Measurements from ENCODE around the gene MPZL3. TPM values are rescaled to one million over a fixed set of nuclear protein-coding genes. Genes with fewer than 3 reads are reported as not detected.
A peak's percentile ranks its signal among the peaks of the same experiment; 100 is the strongest.

The MPZL3 gene
- total and polyA plus RNA-seq, 2 experiments from 2014 or later, result 10.2 to 20.6 TPM

DNA sequence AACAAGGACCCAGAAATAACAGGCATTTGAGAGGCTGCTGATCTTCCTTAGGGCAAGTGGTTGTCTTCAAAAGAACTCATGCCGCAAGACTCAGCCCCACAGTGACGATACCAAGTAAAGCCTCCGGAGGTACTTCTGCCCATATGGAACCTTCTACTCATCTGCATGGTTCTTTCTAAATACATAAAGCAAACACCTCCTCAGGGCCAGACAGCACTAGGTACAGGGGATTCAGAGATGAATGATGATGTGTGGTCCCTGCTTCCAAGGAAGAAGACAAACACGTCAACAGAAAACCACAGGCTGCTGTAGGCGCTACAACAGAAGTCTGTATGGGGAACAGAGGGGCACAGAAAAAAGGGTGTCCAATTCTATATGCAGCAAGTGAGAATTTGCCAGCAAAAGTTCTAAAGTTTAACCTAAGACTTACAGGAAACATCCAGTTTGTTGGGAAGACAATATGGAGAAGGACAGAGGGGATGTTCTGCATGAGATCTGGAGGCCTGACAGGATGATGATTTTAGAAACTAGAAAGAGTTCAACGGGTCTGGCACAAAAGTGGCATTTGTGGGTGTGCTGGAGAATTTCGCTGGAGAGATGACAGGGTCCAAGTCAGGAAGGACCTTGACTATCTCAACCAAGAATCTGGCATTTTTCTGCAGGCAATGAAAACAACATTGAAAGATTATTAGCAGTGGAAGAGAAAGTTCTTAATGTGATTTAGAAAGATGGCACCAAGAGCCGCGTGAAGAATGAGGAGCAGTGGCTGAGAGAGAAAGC lies 51.1 kb downstream of the MPZL3 start:
- Histone ChIP-seq H3K4me3 (no peak overlapping the region), H3K9me2 (replicated peaks; ENCODE audit: insufficient read depth) (no peaks in the 10 kb centered on the region), H3K36me3 (replicated peaks; ENCODE audit: insufficient read depth, low read depth) (no peaks in the 10 kb centered on the region), H3K27me3 (no peaks in the 10 kb centered on the region), H2AFZ (no peak overlapping the region), H3K79me2 (no peaks in the 10 kb centered on the region), H3K4me2 (no peak overlapping the region), H3K27ac (peak overlapping the region; percentile 98), H3K9me3 (ENCODE audit: low read depth) (no peaks in the 10 kb centered on the region), H4K20me1 (ENCODE audit: insufficient read depth, poor library complexity, severe bottlenecking) (no peaks in the 10 kb centered on the region), H3K4me1 (ENCODE audit: insufficient read depth) (peaks cover 28% of the 10 kb centered on the region)
- TF ChIP-seq, protein P1, sequence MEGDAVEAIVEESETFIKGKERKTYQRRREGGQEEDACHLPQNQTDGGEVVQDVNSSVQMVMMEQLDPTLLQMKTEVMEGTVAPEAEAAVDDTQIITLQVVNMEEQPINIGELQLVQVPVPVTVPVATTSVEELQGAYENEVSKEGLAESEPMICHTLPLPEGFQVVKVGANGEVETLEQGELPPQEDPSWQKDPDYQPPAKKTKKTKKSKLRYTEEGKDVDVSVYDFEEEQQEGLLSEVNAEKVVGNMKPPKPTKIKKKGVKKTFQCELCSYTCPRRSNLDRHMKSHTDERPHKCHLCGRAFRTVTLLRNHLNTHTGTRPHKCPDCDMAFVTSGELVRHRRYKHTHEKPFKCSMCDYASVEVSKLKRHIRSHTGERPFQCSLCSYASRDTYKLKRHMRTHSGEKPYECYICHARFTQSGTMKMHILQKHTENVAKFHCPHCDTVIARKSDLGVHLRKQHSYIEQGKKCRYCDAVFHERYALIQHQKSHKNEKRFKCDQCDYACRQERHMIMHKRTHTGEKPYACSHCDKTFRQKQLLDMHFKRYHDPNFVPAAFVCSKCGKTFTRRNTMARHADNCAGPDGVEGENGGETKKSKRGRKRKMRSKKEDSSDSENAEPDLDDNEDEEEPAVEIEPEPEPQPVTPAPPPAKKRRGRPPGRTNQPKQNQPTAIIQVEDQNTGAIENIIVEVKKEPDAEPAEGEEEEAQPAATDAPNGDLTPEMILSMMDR (IDR thresholded peaks at IDR 0.05; ENCODE audit: poor library complexity), result no peak
- TF ChIP-seq EZH2 (IDR thresholded peaks at IDR 0.05; ENCODE audit: borderline replicate concordance) (no peak), EZH2phosphoT487 (IDR thresholded peaks at IDR 0.05; ENCODE audit: low read depth, severe bottlenecking, unreplicated experiment) (no peak)
- WGBS (ENCODE audit: low lambda C conversion rate, missing lambda C conversion rate), result 92% methylated on average over 9 of the region's 9 CpGs
- DNase-seq (ENCODE audit: low spot score), result no peak

DNA sequence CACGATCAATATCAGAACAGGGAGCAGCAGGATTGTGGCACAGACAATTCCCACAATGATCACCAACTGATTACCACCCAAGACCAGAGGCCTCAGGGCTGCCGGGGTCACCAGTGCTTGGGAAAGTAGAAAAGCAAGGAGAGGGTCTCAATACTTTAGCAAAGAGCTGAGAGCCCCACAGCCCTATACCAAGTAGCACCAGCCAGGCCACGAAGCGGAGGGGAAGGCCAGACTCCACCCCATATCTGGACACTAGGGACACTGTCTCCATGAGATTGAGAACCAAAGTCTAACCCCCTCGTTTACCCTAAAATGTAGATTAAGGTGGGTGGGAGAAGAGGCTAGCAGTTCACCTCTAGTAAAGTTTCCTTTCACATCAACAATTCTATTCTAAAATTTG lies 51.7 kb downstream of the MPZL3 start:
- Histone ChIP-seq H3K27ac (no peak overlapping the region), H3K9me3 (ENCODE audit: low read depth) (no peaks in the 10 kb centered on the region), H3K4me3 (no peak overlapping the region), H3K79me2 (no peaks in the 10 kb centered on the region), H3K36me3 (replicated peaks; ENCODE audit: insufficient read depth, low read depth) (no peaks in the 10 kb centered on the region), H3K27me3 (no peaks in the 10 kb centered on the region), H3K4me1 (ENCODE audit: insufficient read depth) (peaks cover 33% of the 10 kb centered on the region), H2AFZ (no peak overlapping the region), H4K20me1 (ENCODE audit: insufficient read depth, poor library complexity, severe bottlenecking) (no peaks in the 10 kb centered on the region), H3K9me2 (replicated peaks; ENCODE audit: insufficient read depth) (no peaks in the 10 kb centered on the region), H3K4me2 (no peak overlapping the region)
- DNase-seq (ENCODE audit: low spot score), result no peak
- TF ChIP-seq EZH2phosphoT487 (IDR thresholded peaks at IDR 0.05; ENCODE audit: low read depth, severe bottlenecking, unreplicated experiment), result no peak
- TF ChIP-seq, protein P1 (IDR thresholded peaks at IDR 0.05; ENCODE audit: poor library complexity), result no peak
- no peak for TF ChIP-seq EZH2 (IDR thresholded peaks at IDR 0.05; ENCODE audit: borderline replicate concordance)
- 91% methylated on average over 5 of the region's 5 CpGs for WGBS (ENCODE audit: low lambda C conversion rate, missing lambda C conversion rate)

DNA sequence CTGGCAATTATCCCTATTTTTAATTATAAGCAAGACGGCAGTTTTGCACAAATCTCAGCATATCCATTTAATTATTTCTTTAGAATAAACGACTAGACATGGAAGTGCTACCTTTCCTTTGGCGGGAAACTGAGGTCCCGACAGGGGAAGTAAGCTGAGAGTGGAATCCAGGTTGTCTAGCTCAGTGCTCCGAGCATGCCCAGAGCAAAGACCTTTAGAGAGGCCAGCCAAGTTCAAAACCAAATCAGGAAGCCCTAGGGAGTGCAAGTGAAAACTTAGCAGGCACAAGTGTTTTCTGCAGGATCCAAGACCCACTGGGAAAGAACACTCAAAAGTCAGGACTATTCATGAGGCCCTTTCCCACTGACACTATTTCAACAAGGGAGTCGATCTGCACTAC lies 53.0 kb downstream of the MPZL3 start:
- Histone ChIP-seq H3K4me1 (ENCODE audit: insufficient read depth) (peaks cover 44% of the 10 kb centered on the region), H3K4me3 (no peak overlapping the region), H3K79me2 (no peaks in the 10 kb centered on the region), H3K9me3 (ENCODE audit: low read depth) (no peaks in the 10 kb centered on the region), H3K36me3 (replicated peaks; ENCODE audit: insufficient read depth, low read depth) (no peaks in the 10 kb centered on the region), H3K4me2 (no peak overlapping the region), H2AFZ (peak overlapping the region; percentile 45), H3K27me3 (no peaks in the 10 kb centered on the region), H4K20me1 (ENCODE audit: insufficient read depth, poor library complexity, severe bottlenecking) (no peaks in the 10 kb centered on the region), H3K27ac (peak overlapping the region; percentile 70), H3K9me2 (replicated peaks; ENCODE audit: insufficient read depth) (no peaks in the 10 kb centered on the region)
- no peak for DNase-seq (ENCODE audit: low spot score)
- WGBS (ENCODE audit: low lambda C conversion rate, missing lambda C conversion rate), result 78% methylated on average over 6 of the region's 6 CpGs
- TF ChIP-seq EZH2 (IDR thresholded peaks at IDR 0.05; ENCODE audit: borderline replicate concordance), result no peak
- TF ChIP-seq, protein P1 (IDR thresholded peaks at IDR 0.05; ENCODE audit: poor library complexity), result no peak
- no peak for TF ChIP-seq EZH2phosphoT487 (IDR thresholded peaks at IDR 0.05; ENCODE audit: low read depth, severe bottlenecking, unreplicated experiment)

All from hepatocyte (in vitro differentiated cells).